Left lung (tissue), 10 donors: ENCODE measurements around the gene RAC2. TPM values are rescaled to one million over a fixed set of nuclear protein-coding genes. Genes with fewer than 3 reads are reported as not detected.

Experiments
- ATAC-seq: fragments of 200-7000 bp; cut with Tn5 transposase; one replicate; pipeline ENCODE4 v1.9.1; 2020; ENCODE audit warnings: moderate library complexity
- DNase-seq, 4 donors: peaks; one replicate each; pipeline ENCODE4 v3.0.0-alpha.2; 2013 to 2020
- H3K27ac ChIP-seq, 2 donors: fragments of 200-600 bp; sonication (generic) in 1 of 2; one replicate each; pipeline versions ENCODE4 v1.5.0 to v1.8.0; 2020 to 2021
- H3K27me3 ChIP-seq, 2 donors: fragments of 200-600 bp; sonication (generic) in 1 of 2; one replicate each; pipeline versions ENCODE4 v1.5.0 to v1.8.0; 2020 to 2021
- H3K36me3 ChIP-seq, 2 donors: fragments of 200-600 bp; sonication (generic) in 1 of 2; one replicate each; pipeline versions ENCODE4 v1.5.0 to v1.8.0; 2020 to 2021
- H3K4me1 ChIP-seq, 2 donors: fragments of 200-600 bp; one replicate each; pipeline ENCODE4 v1.8.0; 2021
- H3K4me3 ChIP-seq, 2 donors: fragments of 200-600 bp; sonication (generic) in 1 of 2; one replicate each; pipeline versions ENCODE4 v1.5.0 to v1.8.0; 2020 to 2021; ENCODE audit warnings: mild to moderate bottlenecking in 1 of 2
- H3K9me3 ChIP-seq, 2 donors: fragments of 200-600 bp; sonication (generic) in 1 of 2; one replicate each; pipeline versions ENCODE4 v1.5.0 to v1.8.0; 2020 to 2021
- CTCF ChIP-seq, 2 donors: fragments of 200-600 bp; sonication (generic) in 1 of 2; IDR thresholded peaks; one replicate each; pipeline versions ENCODE4 v1.5.0 to v1.8.0; 2021; ENCODE audit warnings: antibody characterized with exemption in 2 of 2
- intact Hi-C, 2 donors: fragments of 100-400 bp; cut with DNase I; formaldehyde crosslinking; loops; one replicate each; pipeline versions ENCODE4 v1.11.2 to v1.14.2; 2022
- polyA plus RNA-seq, 6 donors: library from polyadenylated mRNA; unstranded; fragments of 120-200 nt; gene quantifications; one replicate each; pipeline ENCODE4 v1.2.1, GENCODE V29; 2013; ENCODE audit not compliant: insufficient read length in 6 of 6
- total RNA-seq, 2 donors: library from RNA; stranded (reverse); fragmentation: NEBNext Ultra II Directional; extraction: Animal tissue kit (Norgen Biotek cat#: 25700); gene quantifications; one replicate each; pipeline ENCODE4 v1.2.1, GENCODE V29; 2021
- donor health status: DM: no; HTN: yes; CAD: no.
- donor health status: DM: no; HTN: no; CAD: no.

Gene RAC2
- total and polyA plus RNA-seq, 8 donors: 6.7 to 77.2 (median 10.1) TPM

- ATAC-seq (no peak), DNase-seq (no peak)
- H3K36me3 ChIP-seq: no peaks in the 10 kb centered on the region
- H3K27me3 ChIP-seq: peaks cover 0 to 16% of the 10 kb centered on the region in 2 donors
- intact Hi-C loops: no loop called here
- no peaks in the 10 kb centered on the region for H3K4me1 ChIP-seq
- H3K27ac ChIP-seq: no peak overlapping the region
- no peaks in the 10 kb centered on the region for H3K9me3 ChIP-seq
- TF ChIP-seq CTCF (IDR thresholded peaks at IDR 0.05): no peak
- H3K4me3 ChIP-seq: no peak overlapping the region
Measured at GRCh38 chr22:37211866-37212173, 32.2 kb downstream of the RAC2 start.

GRCh38 chr22:37211075-37211865 is 32.8 kb downstream of the RAC2 start:
- TF ChIP-seq CTCF (IDR thresholded peaks at IDR 0.05): no peak
- DNase-seq (no peak), ATAC-seq (no peak)
- H3K4me1 ChIP-seq: no peaks in the 10 kb centered on the region
- no peaks in the 10 kb centered on the region for H3K9me3 ChIP-seq
- H3K36me3 ChIP-seq: no peaks in the 10 kb centered on the region
- no peak overlapping the region for H3K27ac ChIP-seq
- no peak overlapping the region for H3K4me3 ChIP-seq
- intact Hi-C loops: no loop called here
- H3K27me3 ChIP-seq: peaks cover 0 to 16% of the 10 kb centered on the region in 2 donors

GRCh38 chr22:37210041-37210803 is 33.8 kb downstream of the RAC2 start:
- ATAC-seq: no peak
- no peaks in the 10 kb centered on the region for H3K36me3 ChIP-seq
- H3K9me3 ChIP-seq: no peaks in the 10 kb centered on the region
- H3K27me3 ChIP-seq: peaks cover 0 to 16% of the 10 kb centered on the region in 2 donors
- no peak overlapping the region for H3K27ac ChIP-seq
- H3K4me3 ChIP-seq: no peak overlapping the region
- H3K4me1 ChIP-seq: no peaks in the 10 kb centered on the region
- DNase-seq: no peak
- intact Hi-C loops: no loop called here
- no peak for TF ChIP-seq CTCF (IDR thresholded peaks at IDR 0.05)

- ATAC-seq: no peak
- intact Hi-C loops: loop anchor here in 1 of 2 donors (10.0 kb wide), 1 partner anchor 134 kb away; no protein-coding TSS in a partner anchor
Measured at GRCh38 chr22:37209140-37209845, 34.8 kb downstream of the RAC2 start.

More at GRCh38 chr22:37209140-37209845, 34.8 kb downstream of the RAC2 start:
- Histone ChIP-seq H3K27me3 (peaks cover 0 to 16% of the 10 kb centered on the region in 2 donors), H3K36me3 (no peaks in the 10 kb centered on the region), H3K9me3 (no peaks in the 10 kb centered on the region), H3K4me3 (no peak overlapping the region), H3K4me1 (no peaks in the 10 kb centered on the region), H3K27ac (no peak overlapping the region)
- DNase-seq: no peak
- TF ChIP-seq CTCF (IDR thresholded peaks at IDR 0.05): no peak
